Measurements from ENCODE around the gene HMOX2. TPM values are rescaled to one million over a fixed set of nuclear protein-coding genes. Genes with fewer than 3 reads are reported as not detected.

HMOX2 gene
- total and polyA plus RNA-seq, 2 experiments from 2014 or later, result 36.0 to 61.5 TPM

DNA sequence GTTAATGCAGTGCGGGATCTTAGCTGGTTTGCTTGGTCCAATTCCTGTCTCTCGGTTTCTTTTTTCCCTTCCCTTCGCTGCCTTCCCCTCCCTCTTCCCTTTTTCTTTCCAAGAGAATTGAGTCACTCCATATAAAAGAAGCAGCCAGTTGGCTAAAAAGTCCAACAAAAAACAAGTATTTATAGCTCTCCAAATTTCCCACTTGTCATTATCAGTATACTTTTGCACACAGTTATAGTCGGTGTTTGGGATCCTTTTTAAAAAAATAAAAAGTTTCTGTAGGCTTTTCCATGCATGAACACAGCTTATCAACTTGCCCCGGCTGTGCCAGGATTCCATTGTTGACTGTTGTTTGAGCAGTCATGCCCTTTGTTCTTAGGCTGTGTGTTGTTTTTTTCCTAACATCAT lies 24.9 kb downstream of the HMOX2 start:
- 13 to 18% methylated on average over 5 of the region's 5 CpGs for WGBS, 2 experiments (ENCODE audit: low coverage in 1 of 2, low lambda C conversion rate in 2 of 2, missing lambda C conversion rate in 2 of 2)
- no peak overlapping the region for H2AFZ ChIP-seq
- peak; percentile 62 for DNase-seq
- no peaks in the 10 kb centered on the region for H3K36me3 ChIP-seq (ENCODE audit: low read depth)
- peaks cover 33% of the 10 kb centered on the region for H3K4me1 ChIP-seq (ENCODE audit: insufficient read depth)
- H3K4me3 ChIP-seq, result peak overlapping the region; percentile 40
- TF ChIP-seq EZH2 (IDR thresholded peaks at IDR 0.05; ENCODE audit: insufficient read depth, poor library complexity, severe bottlenecking) (no peak), EZH2phosphoT487 (IDR thresholded peaks at IDR 0.05; ENCODE audit: insufficient read depth, low read depth) (no peak)
- in situ Hi-C loops (cut with MboI), result no loop called here
- peaks cover 69% of the 10 kb centered on the region for H3K79me2 ChIP-seq (ENCODE audit: insufficient read depth)
- H3K27ac ChIP-seq, result peak overlapping the region; percentile 52
- no peaks in the 10 kb centered on the region for H3K9me3 ChIP-seq (ENCODE audit: low read depth)
- H3F3A ChIP-seq (ENCODE audit: insufficient read depth), result peaks cover 37% of the 10 kb centered on the region
- no peaks in the 10 kb centered on the region for H3K9me2 ChIP-seq (ENCODE audit: insufficient read depth)
- H3K27me3 ChIP-seq (replicated peaks; ENCODE audit: insufficient read depth), result no peaks in the 10 kb centered on the region
- H4K20me1 ChIP-seq (ENCODE audit: insufficient read depth), result no peaks in the 10 kb centered on the region
- peak overlapping the region; percentile 74 for H3K4me2 ChIP-seq (ENCODE audit: unreplicated experiment)
- H3K9ac ChIP-seq, result no peak overlapping the region

DNA sequence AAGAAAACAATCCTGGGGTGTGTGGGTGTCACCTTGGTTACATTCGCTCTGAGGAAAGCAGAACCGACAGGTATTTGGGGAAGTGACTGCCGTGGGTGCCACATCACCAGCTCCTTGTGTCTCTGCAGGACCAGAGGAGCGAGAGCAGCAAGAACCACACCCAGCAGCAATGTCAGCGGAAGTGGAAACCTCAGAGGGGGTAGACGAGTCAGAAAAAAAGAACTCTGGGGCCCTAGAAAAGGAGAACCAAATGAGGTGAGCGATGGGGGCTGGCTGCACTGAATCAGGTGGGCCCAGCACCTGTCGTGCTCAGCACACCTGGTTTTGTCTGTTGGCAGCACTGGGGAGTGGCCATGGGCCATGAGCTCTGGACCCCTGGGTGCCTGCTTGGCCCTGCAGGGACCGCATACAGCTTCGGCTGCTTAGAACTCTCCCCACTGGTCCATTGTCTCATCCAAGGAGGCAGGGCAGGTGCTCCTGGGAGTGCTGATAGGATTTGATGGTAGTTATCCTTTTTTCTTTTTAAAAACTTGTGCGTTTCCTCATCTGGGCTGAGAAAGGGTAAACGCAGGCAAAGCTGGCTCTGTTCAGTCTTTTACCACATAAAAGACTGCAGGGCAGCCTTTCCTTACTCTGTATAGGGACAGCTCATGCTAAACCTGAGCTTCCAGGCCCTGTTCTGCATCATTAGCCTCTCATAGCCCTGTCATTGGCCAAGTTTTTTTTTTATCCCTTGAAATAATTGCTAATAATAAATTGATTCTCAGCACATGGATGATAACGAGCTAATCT lies 29.4 kb downstream of the HMOX2 start:
- H3K36me3 ChIP-seq (ENCODE audit: low read depth), result 0 out of 2 replicates have a peak, but pooled peaks cover 4% of the 10 kb centered on the region
- H4K20me1 ChIP-seq (ENCODE audit: insufficient read depth), result no peaks in the 10 kb centered on the region
- peaks cover 13% of the 10 kb centered on the region for H3K4me1 ChIP-seq (ENCODE audit: insufficient read depth)
- 83% methylated on average over 12 to 13 of the region's 13 CpGs for WGBS, 2 experiments (ENCODE audit: low coverage in 1 of 2, low lambda C conversion rate in 2 of 2, missing lambda C conversion rate in 2 of 2)
- no peak overlapping the region for H3K4me2 ChIP-seq (ENCODE audit: unreplicated experiment)
- H3K4me3 ChIP-seq, result no peak overlapping the region
- no peak overlapping the region for H3K9ac ChIP-seq
- no peak overlapping the region for H3K27ac ChIP-seq
- H3K79me2 ChIP-seq (ENCODE audit: insufficient read depth), result peaks cover 39% of the 10 kb centered on the region
- DNase-seq, result no peak
- H3K27me3 ChIP-seq (replicated peaks; ENCODE audit: insufficient read depth), result no peaks in the 10 kb centered on the region
- no peaks in the 10 kb centered on the region for H3K9me2 ChIP-seq (ENCODE audit: insufficient read depth)
- no peaks in the 10 kb centered on the region for H3K9me3 ChIP-seq (ENCODE audit: low read depth)
- in situ Hi-C loops (cut with MboI), result no loop called here
- peaks cover 14% of the 10 kb centered on the region for H3F3A ChIP-seq (ENCODE audit: insufficient read depth)
- no peak for TF ChIP-seq EZH2 (IDR thresholded peaks at IDR 0.05; ENCODE audit: insufficient read depth, poor library complexity, severe bottlenecking)
- TF ChIP-seq EZH2phosphoT487 (IDR thresholded peaks at IDR 0.05; ENCODE audit: insufficient read depth, low read depth), result no peak
- H2AFZ ChIP-seq, result no peak overlapping the region

DNA sequence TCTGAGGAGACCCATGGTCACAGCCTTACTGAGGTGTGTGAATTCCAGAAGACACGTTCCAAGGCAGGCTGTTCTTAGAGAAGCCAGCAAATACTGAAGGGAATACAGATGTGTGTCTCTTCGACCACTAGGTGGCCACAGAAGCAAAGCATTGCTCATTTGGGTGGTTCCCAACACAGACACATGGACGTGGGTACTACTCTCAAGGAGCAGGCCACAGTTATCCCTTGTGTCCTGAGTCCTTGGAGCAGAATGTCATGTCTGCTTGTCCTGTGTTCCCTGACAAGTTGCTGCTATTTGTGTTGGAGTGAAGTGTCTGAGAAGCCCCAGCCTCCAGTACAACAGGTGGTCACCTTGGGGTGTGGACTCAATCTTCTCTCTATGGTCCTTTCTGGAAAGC lies 30.3 kb downstream of the HMOX2 start:
- H3K36me3 ChIP-seq (ENCODE audit: low read depth), result 0 out of 2 replicates have a peak, but pooled peaks cover 4% of the 10 kb centered on the region
- WGBS, 2 experiments (ENCODE audit: low coverage in 1 of 2, low lambda C conversion rate in 2 of 2, missing lambda C conversion rate in 2 of 2), result 6 to 8% methylated on average over 3 of the region's 3 CpGs
- no peak overlapping the region for H2AFZ ChIP-seq
- H3K4me3 ChIP-seq, result no peak overlapping the region
- in situ Hi-C loops (cut with MboI), result no loop called here
- peaks cover 38% of the 10 kb centered on the region for H3K79me2 ChIP-seq (ENCODE audit: insufficient read depth)
- TF ChIP-seq EZH2 (IDR thresholded peaks at IDR 0.05; ENCODE audit: insufficient read depth, poor library complexity, severe bottlenecking) (no peak), EZH2phosphoT487 (IDR thresholded peaks at IDR 0.05; ENCODE audit: insufficient read depth, low read depth) (no peak)
- H3K9me2 ChIP-seq (ENCODE audit: insufficient read depth), result no peaks in the 10 kb centered on the region
- H3K9ac ChIP-seq, result no peak overlapping the region
- H3K4me1 ChIP-seq (ENCODE audit: insufficient read depth), result peaks cover 4% of the 10 kb centered on the region
- DNase-seq, result peak; percentile 90
- no peak overlapping the region for H3K27ac ChIP-seq
- H4K20me1 ChIP-seq (ENCODE audit: insufficient read depth), result no peaks in the 10 kb centered on the region
- H3F3A ChIP-seq (ENCODE audit: insufficient read depth), result peaks cover 5% of the 10 kb centered on the region
- no peaks in the 10 kb centered on the region for H3K27me3 ChIP-seq (replicated peaks; ENCODE audit: insufficient read depth)
- no peaks in the 10 kb centered on the region for H3K9me3 ChIP-seq (ENCODE audit: low read depth)
- H3K4me2 ChIP-seq (ENCODE audit: unreplicated experiment), result no peak overlapping the region

DNA sequence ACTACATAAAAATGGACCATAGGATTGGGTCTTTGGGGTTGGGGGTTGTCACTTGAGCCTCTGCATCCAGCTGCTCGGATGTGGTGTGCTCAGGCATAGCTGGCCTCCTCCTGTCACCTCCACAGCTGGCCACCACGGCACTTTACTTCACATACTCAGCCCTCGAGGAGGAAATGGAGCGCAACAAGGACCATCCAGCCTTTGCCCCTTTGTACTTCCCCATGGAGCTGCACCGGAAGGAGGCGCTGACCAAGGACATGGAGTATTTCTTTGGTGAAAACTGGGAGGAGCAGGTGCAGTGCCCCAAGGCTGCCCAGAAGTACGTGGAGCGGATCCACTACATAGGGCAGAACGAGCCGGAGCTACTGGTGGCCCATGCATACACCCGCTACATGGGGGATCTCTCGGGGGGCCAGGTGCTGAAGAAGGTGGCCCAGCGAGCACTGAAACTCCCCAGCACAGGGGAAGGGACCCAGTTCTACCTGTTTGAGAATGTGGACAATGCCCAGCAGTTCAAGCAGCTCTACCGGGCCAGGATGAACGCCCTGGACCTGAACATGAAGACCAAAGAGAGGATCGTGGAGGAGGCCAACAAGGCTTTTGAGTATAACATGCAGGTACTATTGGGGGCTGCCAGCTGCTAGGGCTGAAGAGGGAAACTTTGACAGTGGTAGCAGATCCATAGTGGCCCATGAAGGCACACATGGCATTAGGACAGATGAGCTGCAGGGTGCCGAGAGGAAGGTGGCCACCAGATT lies 31.6 kb downstream of the HMOX2 start:
- DNase-seq, result no peak
- TF ChIP-seq EZH2phosphoT487 (IDR thresholded peaks at IDR 0.05; ENCODE audit: insufficient read depth, low read depth) (no peak), EZH2 (IDR thresholded peaks at IDR 0.05; ENCODE audit: insufficient read depth, poor library complexity, severe bottlenecking) (no peak)
- in situ Hi-C loops (cut with MboI), result no loop called here
- 93% methylated on average over 17 of the region's 17 CpGs for whole genome bisulfite sequencing, 2 experiments (ENCODE audit: low coverage in 1 of 2, low lambda C conversion rate in 2 of 2, missing lambda C conversion rate in 2 of 2)
- Histone ChIP-seq H3K9me2 (ENCODE audit: insufficient read depth) (no peaks in the 10 kb centered on the region), H3K4me1 (ENCODE audit: insufficient read depth) (no peaks in the 10 kb centered on the region), H3K4me2 (ENCODE audit: unreplicated experiment) (no peak overlapping the region), H3K9me3 (ENCODE audit: low read depth) (no peaks in the 10 kb centered on the region), H3K4me3 (no peak overlapping the region), H3F3A (ENCODE audit: insufficient read depth) (no peaks in the 10 kb centered on the region), H3K27ac (no peak overlapping the region), H3K79me2 (ENCODE audit: insufficient read depth) (peaks cover 25% of the 10 kb centered on the region), H2AFZ (no peak overlapping the region), H3K27me3 (replicated peaks; ENCODE audit: insufficient read depth) (no peaks in the 10 kb centered on the region), H3K9ac (no peak overlapping the region), H4K20me1 (ENCODE audit: insufficient read depth) (no peaks in the 10 kb centered on the region), H3K36me3 (ENCODE audit: low read depth) (0 out of 2 replicates have a peak, but pooled peaks cover 4% of the 10 kb centered on the region)
